ENCODE results near the gene CNIH2. TPM values are rescaled to one million over a fixed set of nuclear protein-coding genes. Genes with fewer than 3 reads are reported as not detected.
"Not testable (repeated sequence)": the region's sequence is repeated elsewhere in the genome, so short reads cannot be mapped to it uniquely, and the experiment has no call there.

CNIH2 gene
- total RNA-seq, 2 experiments from 2014 or later: 4.1 to 6.2 TPM

DNA sequence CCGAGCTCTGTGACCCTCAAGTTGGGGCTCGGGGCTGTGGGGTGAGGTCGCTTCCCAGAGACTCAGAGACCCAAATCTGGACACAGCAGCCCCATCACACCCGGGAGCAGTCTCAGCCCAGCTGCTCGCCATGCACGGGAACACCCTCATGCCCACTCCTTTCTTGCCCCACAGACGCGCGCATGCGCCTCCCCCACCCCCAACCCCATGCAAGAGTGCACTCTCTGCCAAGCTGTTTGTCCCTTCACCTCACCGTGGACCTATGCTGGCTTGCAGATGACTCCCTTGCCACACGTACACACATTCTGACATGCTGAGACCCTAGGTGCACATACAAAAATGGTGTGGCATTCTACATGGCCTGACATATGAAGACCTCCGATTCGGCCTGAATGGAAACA lies 39.3 kb downstream of the CNIH2 start:
- Mint-ChIP-seq H3K4me3 (peak overlapping the region; percentile 88), H3K27ac (peak overlapping the region; percentile 99), H3K27me3 (no peaks in the 10 kb centered on the region), H3K9me3 (no peaks in the 10 kb centered on the region), H3K4me1 (ENCODE audit: low read depth) (peaks cover 58% of the 10 kb centered on the region), H3K36me3 (ENCODE audit: low read depth) (no peaks in the 10 kb centered on the region)
- H3K9me3 ChIP-seq (ENCODE audit: control insufficient read depth in 1 of 2, insufficient read depth in 1 of 2, low read length in 2 of 2): no peaks in the 10 kb centered on the region
- ATAC-seq (ENCODE audit: poor library complexity) (peak; percentile 6), DNase-seq (peak in 8 of 14 experiments; percentile 31 to 65 (median 48))
- H3K4me1 ChIP-seq (ENCODE audit: insufficient read depth, low read length): peaks cover 63% of the 10 kb centered on the region
- TF ChIP-seq, protein P1, sequence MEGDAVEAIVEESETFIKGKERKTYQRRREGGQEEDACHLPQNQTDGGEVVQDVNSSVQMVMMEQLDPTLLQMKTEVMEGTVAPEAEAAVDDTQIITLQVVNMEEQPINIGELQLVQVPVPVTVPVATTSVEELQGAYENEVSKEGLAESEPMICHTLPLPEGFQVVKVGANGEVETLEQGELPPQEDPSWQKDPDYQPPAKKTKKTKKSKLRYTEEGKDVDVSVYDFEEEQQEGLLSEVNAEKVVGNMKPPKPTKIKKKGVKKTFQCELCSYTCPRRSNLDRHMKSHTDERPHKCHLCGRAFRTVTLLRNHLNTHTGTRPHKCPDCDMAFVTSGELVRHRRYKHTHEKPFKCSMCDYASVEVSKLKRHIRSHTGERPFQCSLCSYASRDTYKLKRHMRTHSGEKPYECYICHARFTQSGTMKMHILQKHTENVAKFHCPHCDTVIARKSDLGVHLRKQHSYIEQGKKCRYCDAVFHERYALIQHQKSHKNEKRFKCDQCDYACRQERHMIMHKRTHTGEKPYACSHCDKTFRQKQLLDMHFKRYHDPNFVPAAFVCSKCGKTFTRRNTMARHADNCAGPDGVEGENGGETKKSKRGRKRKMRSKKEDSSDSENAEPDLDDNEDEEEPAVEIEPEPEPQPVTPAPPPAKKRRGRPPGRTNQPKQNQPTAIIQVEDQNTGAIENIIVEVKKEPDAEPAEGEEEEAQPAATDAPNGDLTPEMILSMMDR (IDR thresholded peaks at IDR 0.05): no peak
- ChIA-PET CTCF (no interaction called here), POLR2A (interaction anchor here (0.9 to 2.3 kb wide), 11 partner anchors 9 to 1572 kb away, joined by 3 to 12 read pairs (median 6); partner anchors contain the start of genes B4GAT1, BRMS1, SLC29A2 and YIF1A)
- intact Hi-C loops (cut with DNase I, micrococcal nuclease): no loop called here
- peak overlapping the region; percentile 82 to 91 for H3K27ac ChIP-seq (ENCODE audit: low read depth in 1 of 2, low read length in 2 of 2)
- no peak overlapping the region for H3K4me3 ChIP-seq (ENCODE audit: low read length)
- H3K36me3 ChIP-seq (ENCODE audit: insufficient read depth, low read length): no peaks in the 10 kb centered on the region
- no peaks in the 10 kb centered on the region for H3K27me3 ChIP-seq (ENCODE audit: control insufficient read depth in 1 of 2, insufficient read depth in 2 of 2, low read length in 2 of 2)

DNA sequence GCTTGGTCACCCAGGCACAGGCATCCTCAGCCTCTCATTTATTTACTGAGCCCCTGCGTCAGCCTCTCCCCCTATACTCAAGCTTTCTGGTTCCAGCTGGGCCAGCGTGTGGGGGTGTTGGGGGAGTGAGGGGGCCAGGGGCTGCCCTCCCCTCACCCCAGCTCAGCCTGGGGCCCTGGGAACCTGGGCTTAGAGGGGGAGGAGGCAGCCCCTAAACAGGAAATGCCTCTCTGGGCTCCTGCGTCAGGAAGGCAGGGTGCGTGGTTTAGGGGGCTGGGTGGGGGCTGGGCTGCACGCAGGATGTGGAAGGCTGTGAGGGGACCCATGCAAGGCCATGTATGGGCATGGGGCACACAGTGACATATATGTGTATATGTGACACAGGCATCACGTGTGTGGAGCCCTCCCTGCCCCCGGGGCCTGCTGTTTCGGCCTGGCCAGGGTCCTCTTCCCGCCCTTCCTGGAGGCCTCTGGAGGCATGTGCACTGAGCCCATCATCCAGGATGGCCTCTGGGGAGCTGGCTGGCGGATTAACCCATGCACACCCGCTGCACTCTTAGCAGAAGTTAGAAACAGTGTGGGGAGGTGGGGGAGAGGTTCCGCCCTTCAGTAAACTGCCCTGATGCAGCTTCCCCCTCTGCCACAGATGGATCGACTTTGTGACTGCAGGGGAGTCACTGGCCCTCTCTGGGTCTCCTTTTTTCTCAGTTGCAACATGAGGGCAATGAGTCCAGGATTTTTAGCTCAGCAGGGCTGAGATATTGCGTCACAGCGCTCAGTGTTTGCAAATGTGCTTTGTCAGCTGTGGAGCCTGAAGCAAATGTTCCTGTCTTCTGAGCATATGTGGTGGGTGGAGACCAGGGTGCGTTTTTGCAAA lies 40.0 kb downstream of the CNIH2 start:
- Mint-ChIP-seq H3K27ac (peak overlapping the region; percentile 99), H3K4me1 (ENCODE audit: low read depth) (peaks cover 64% of the 10 kb centered on the region), H3K27me3 (no peaks in the 10 kb centered on the region), H3K9me3 (no peaks in the 10 kb centered on the region), H3K36me3 (ENCODE audit: low read depth) (no peaks in the 10 kb centered on the region), H3K4me3 (peak overlapping the region; percentile 88)
- peak; percentile 90 for ATAC-seq (ENCODE audit: poor library complexity)
- intact Hi-C loops (cut with DNase I, micrococcal nuclease): no loop called here
- TF ChIP-seq, protein P1 (IDR thresholded peaks at IDR 0.05): no peak
- no peaks in the 10 kb centered on the region for H3K27me3 ChIP-seq (ENCODE audit: control insufficient read depth in 1 of 2, insufficient read depth in 2 of 2, low read length in 2 of 2)
- H3K27ac ChIP-seq (ENCODE audit: low read depth in 1 of 2, low read length in 2 of 2): peak overlapping the region; percentile 82 to 91
- H3K9me3 ChIP-seq (ENCODE audit: control insufficient read depth in 1 of 2, insufficient read depth in 1 of 2, low read length in 2 of 2): no peaks in the 10 kb centered on the region
- peaks cover 58% of the 10 kb centered on the region for H3K4me1 ChIP-seq (ENCODE audit: insufficient read depth, low read length)
- POLR2A ChIA-PET: interaction anchor here (0.7 to 2.3 kb wide), 13 partner anchors 9 to 1573 kb away, joined by 3 to 12 read pairs (median 4); partner anchors contain the start of genes B4GAT1, BRMS1, SLC29A2 and YIF1A
- CTCF ChIA-PET: no interaction called here
- peak overlapping the region; percentile 14 for H3K4me3 ChIP-seq (ENCODE audit: low read length)
- peak; percentile 31 to 91 (median 64) for DNase-seq
- no peaks in the 10 kb centered on the region for H3K36me3 ChIP-seq (ENCODE audit: insufficient read depth, low read length)

DNA sequence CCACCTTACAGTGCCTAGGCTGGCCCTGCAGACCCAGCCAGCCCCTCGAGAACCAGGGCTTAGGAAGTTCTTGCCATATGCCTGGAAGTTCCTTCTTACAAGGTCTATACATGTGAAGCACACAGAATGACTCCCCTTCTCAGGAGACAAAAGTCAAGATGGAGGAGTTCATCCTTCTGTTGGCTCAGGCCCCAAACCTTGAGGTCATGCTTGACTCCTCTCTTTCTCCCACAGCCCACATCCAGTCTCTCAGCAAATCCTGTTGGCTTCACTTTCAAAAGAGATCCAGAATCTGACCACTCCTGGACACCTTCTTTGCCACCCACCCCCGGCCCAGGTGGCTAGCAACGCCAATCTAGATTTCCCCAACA lies 40.6 kb downstream of the CNIH2 start:
- TF ChIP-seq, protein P1 (IDR thresholded peaks at IDR 0.05): no peak
- intact Hi-C loops (cut with DNase I, micrococcal nuclease): no loop called here
- DNase-seq: no peak
- no peaks in the 10 kb centered on the region for H3K27me3 ChIP-seq (ENCODE audit: control insufficient read depth in 1 of 2, insufficient read depth in 2 of 2, low read length in 2 of 2)
- Mint-ChIP-seq H3K27ac (peak overlapping the region; percentile 99), H3K36me3 (ENCODE audit: low read depth) (no peaks in the 10 kb centered on the region), H3K27me3 (no peaks in the 10 kb centered on the region), H3K4me3 (peak overlapping the region; percentile 88), H3K9me3 (no peaks in the 10 kb centered on the region), H3K4me1 (ENCODE audit: low read depth) (peaks cover 70% of the 10 kb centered on the region)
- no peaks in the 10 kb centered on the region for H3K36me3 ChIP-seq (ENCODE audit: insufficient read depth, low read length)
- H3K9me3 ChIP-seq (ENCODE audit: control insufficient read depth in 1 of 2, insufficient read depth in 1 of 2, low read length in 2 of 2): no peaks in the 10 kb centered on the region
- ChIA-PET CTCF (no interaction called here), POLR2A (interaction anchor here (0.7 to 2.3 kb wide), 6 partner anchors 8 to 820 kb away, joined by 3 to 12 read pairs (median 6); partner anchors contain the start of genes BRMS1 and YIF1A)
- peak overlapping the region; percentile 82 to 91 for H3K27ac ChIP-seq (ENCODE audit: low read depth in 1 of 2, low read length in 2 of 2)
- peak overlapping the region; percentile 14 for H3K4me3 ChIP-seq (ENCODE audit: low read length)
- ATAC-seq (ENCODE audit: poor library complexity): no peak
- peaks cover 51% of the 10 kb centered on the region for H3K4me1 ChIP-seq (ENCODE audit: insufficient read depth, low read length)

DNA sequence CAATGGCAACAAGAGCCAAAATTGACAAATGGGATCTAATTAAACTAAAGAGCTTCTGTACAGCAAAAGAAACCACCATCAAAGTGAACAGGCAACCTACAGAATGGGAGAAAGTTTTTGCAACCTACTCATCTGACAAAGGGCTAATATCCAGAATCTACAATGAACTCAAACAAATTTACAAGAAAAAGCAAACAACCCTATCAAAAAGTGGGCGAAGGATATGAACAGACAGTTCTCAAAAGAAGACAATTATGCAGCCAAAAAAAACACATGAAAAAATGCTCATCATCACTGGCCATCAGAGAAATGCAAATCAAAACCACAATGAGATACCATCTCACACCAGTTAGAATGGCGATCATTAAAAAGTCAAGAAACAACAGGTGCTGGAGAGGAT lies 42.3 kb downstream of the CNIH2 start:
- Mint-ChIP-seq H3K4me1 (ENCODE audit: low read depth) (peaks cover 67% of the 10 kb centered on the region), H3K27ac (peak overlapping the region; percentile 42)
- peaks cover 40% of the 10 kb centered on the region for H3K4me1 ChIP-seq (ENCODE audit: insufficient read depth, low read length)
- H3K36me3 ChIP-seq (ENCODE audit: insufficient read depth, low read length); H3K4me3 Mint-ChIP-seq; H3K27me3 Mint-ChIP-seq; DNase-seq; POLR2A ChIA-PET; H3K27ac ChIP-seq (ENCODE audit: low read depth in 1 of 2, low read length in 2 of 2); H3K9me3 ChIP-seq (ENCODE audit: control insufficient read depth in 1 of 2, insufficient read depth in 1 of 2, low read length in 2 of 2); H3K9me3 Mint-ChIP-seq; ATAC-seq (ENCODE audit: poor library complexity); intact Hi-C loops (cut with DNase I, micrococcal nuclease); H3K4me3 ChIP-seq (ENCODE audit: low read length); H3K27me3 ChIP-seq (ENCODE audit: control insufficient read depth in 1 of 2, insufficient read depth in 2 of 2, low read length in 2 of 2); H3K36me3 Mint-ChIP-seq (ENCODE audit: low read depth): not testable (repeated sequence)
- CTCF ChIA-PET: interaction anchor here (1.3 kb wide), 1 partner anchor 38 kb away, joined by 3 read pairs; no protein-coding TSS in a partner anchor

DNA sequence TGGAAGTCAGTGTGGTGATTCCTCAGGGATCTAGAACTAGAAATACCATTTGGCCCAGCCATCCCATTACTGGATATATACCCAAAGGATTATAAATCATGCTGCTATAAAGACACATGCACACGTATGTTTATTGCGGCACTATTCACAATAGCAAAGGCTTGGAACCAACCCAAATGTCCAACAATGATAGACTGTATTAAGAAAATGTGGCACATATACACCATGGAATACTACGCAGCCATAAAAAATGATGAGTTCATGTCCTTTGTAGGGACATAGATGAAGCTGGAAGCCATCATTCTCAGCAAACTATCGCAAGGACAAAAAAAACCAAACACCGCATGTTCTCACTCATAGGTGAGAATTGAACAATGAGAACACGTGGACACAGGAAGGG lies 42.8 kb downstream of the CNIH2 start:
- H3K9me3 ChIP-seq (ENCODE audit: control insufficient read depth in 1 of 2, insufficient read depth in 1 of 2, low read length in 2 of 2); POLR2A ChIA-PET; intact Hi-C loops (cut with DNase I, micrococcal nuclease): not testable (repeated sequence)

More for the DNA sequence above, 42.8 kb downstream of the CNIH2 start:
- H3K4me3 Mint-ChIP-seq; H3K27me3 Mint-ChIP-seq; H3K27ac ChIP-seq (ENCODE audit: low read depth in 1 of 2, low read length in 2 of 2); H3K36me3 Mint-ChIP-seq (ENCODE audit: low read depth); H3K4me3 ChIP-seq (ENCODE audit: low read length); CTCF ChIA-PET; ATAC-seq (ENCODE audit: poor library complexity); H3K36me3 ChIP-seq (ENCODE audit: insufficient read depth, low read length); H3K9me3 Mint-ChIP-seq; H3K27me3 ChIP-seq (ENCODE audit: control insufficient read depth in 1 of 2, insufficient read depth in 2 of 2, low read length in 2 of 2); H3K27ac Mint-ChIP-seq; DNase-seq: not testable (repeated sequence)
- H3K4me1 ChIP-seq (ENCODE audit: insufficient read depth, low read length): peaks cover 42% of the 10 kb centered on the region
- H3K4me1 Mint-ChIP-seq (ENCODE audit: low read depth): peaks cover 65% of the 10 kb centered on the region

All from CD4-positive, alpha-beta T cell (primary cell).